GM18519 (cell line): ENCODE results near the gene RNF125.
"Not testable (repeated sequence)": the region's sequence is repeated elsewhere in the genome, so short reads cannot be mapped to it uniquely, and the experiment has no call there.

Source experiments
- ATAC-seq: cut with Tn5 transposase; IDR thresholded peaks from one replicate; pipeline ENCODE4 v1.9.1; 2021; ENCODE audit warnings: mild to moderate bottlenecking, moderate library complexity; ENCODE audit not compliant: unreplicated experiment, low FRiP score

Gene RNF125

GRCh38 chr18:32018331-32019250, at the start of gene RNF125:
RNF125 (plus strand) TSS chr18:32018825; CDS start chr18:32018864, 39 bp downstream.
- ATAC-seq, result peak; percentile 85

DNA sequence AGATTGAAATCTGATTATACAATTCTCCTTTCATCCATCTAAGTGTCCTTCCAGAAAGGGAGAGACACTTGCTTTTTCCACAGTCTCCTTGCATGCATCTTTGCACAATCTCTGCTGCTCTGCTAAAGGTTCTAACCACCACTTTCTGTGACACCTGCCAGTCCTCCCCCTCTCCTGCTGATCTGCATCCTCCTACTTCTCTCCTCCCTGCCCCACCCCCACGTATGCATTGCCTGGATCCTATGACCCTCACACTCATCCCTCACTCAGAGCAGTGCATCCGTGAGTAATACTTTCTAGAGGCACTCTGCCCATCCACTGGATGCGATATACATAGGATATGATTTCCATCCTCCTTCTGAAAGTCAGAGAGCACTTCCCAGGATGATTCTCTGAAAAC, 48.0 kb upstream of the RNF125 start:
- ATAC-seq, result no peak

DNA sequence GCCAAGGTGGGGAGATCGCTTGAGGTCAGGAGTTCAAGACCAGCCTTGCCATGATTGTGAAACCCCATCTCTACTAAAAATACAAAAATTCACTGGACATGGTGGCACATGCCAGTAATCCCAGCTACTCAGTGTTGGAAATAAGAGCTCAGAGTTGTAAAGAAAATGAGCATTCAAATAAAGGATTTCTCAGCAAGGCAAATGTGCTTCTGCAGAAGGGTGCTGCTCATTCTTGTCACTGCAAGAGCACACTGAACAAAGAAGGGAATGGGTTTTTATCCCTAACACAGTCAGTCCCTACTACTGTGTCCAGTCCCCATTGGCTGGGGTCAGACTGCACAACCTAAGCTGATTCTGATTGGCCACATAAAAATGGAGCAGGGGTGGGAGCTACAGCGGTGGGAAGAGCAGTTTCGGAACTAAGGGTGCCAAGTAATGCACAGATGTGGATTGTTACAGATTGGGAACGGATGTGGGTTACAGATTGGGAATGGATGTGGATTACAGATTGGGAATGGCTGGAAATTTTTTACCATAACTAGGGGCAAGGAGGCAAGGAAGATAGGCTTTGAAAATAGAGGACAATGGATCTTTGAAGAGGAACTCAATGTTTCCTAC, 44.6 kb upstream of the RNF125 start:
- ATAC-seq, result no peak

- ATAC-seq, result no peak
Observed at GRCh38 chr18:31976242-31976641, 42.4 kb upstream of the RNF125 start.

DNA sequence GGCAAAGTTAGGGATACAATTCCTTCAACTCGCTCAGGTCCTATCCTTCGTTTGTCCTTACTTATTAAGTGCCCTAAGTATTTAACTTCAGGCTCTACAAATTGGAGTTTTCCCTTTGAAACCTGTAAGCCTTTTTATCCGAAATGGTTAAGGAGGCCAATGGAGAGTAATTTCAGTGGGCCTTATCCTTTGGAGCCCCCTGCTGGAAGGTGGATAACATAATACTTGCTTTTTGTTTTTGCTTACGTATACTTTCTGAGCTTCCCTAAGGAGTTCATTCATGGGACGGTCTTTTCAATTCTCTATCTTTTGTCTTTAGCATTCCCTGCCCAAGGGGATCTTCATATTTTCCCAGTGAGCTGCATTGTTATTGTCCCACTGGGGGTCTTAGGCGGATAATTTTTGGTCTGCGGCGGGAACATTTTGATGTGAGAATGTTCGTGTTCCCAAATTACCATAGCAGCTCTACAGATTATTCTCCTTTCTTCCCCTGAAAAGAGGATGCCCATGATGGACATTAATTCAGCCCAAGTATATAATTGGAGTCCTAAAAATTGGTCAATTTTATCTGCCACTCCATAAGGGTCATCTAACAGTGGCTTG, 41.3 kb upstream of the RNF125 start:
- no peak for ATAC-seq

DNA sequence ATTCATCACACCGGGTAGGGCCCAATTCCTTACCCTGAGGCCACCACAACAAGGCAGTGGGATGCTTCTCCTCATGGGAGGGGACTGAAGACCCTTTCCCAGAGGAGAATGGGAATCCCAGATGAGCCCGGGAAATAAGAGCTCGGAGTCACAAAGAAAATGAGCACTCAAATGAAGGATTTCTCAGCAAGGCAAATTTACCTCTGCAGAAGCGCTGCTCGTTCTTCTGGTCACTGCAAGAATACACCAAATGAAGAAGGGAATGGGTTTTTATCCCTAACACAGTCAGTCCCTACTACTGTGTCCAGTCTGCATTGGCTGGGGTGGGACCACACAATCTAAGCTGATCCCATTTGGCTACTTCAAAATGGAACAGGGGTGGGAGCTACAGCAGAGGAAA, 40.0 kb upstream of the RNF125 start:
- ATAC-seq, result no peak

DNA sequence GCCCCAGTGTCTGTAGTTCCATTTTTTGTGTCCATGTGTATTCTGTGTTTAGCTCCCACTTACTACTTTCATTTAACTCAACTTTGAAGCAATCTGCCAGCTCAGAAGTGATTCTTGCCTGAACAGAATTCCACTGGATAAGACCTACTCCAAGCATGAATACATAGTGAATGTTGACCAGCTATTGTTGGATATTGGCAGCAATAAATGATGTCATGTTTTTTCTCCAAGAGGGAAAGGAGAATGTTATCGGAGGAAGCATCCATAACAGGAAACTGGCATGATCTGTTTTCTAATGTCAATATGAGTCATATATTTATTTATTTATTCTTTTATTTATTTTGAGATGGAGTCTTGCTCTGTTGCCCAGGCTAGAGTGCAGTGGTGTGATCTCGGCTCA, 38.9 kb upstream of the RNF125 start:
- ATAC-seq, result no peak

GRCh38 chr18:31980863-31981262, 37.8 kb upstream of the RNF125 start:
- ATAC-seq, result no peak

GRCh38 chr18:31983020-31983419, 35.6 kb upstream of the RNF125 start:
- ATAC-seq, result no peak

GRCh38 chr18:31983976-31984375, 34.6 kb upstream of the RNF125 start:
- no peak for ATAC-seq

- peak; percentile 100 for ATAC-seq
Observed at GRCh38 chr18:31990823-31991222, 27.8 kb upstream of the RNF125 start.

- ATAC-seq, result no peak
Observed at GRCh38 chr18:31996007-31996406, 22.6 kb upstream of the RNF125 start.

- ATAC-seq, result no peak
Observed at GRCh38 chr18:31998880-31999412, 19.7 kb upstream of the RNF125 start.

GRCh38 chr18:32001141-32001540, 17.5 kb upstream of the RNF125 start:
- ATAC-seq, result not testable (repeated sequence)

- ATAC-seq, result not testable (repeated sequence)
Observed at GRCh38 chr18:32003822-32004221, 14.8 kb upstream of the RNF125 start.

DNA sequence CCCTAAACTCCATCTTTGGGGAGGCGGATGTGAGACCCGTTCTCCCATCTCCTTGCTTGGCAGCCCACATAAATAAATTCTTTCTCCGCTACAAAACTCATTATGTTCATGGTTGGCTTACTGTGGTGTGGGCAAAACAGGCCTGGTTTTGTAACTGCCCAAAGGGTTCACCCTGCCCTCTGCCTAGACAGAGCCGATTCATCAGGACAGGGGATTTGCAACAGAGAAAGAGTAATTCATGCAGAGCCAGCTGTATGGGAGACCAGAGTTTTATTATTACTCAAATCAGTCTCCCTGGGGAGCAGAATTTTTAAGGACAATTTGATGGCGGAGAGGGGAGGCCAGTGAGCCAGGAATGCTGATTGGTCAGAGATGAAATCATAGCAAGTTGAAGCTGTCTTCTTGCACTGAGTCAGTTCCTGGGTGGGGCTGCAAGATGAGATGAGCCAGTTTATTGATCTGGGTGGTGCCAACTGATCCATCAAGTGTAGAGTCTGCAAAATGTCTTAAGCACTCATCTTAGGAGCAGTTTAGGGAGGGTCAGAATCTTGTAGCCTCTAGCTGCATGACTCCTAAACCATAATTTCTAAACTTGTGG, 8.4 kb upstream of the RNF125 start:
- ATAC-seq, result no peak

DNA sequence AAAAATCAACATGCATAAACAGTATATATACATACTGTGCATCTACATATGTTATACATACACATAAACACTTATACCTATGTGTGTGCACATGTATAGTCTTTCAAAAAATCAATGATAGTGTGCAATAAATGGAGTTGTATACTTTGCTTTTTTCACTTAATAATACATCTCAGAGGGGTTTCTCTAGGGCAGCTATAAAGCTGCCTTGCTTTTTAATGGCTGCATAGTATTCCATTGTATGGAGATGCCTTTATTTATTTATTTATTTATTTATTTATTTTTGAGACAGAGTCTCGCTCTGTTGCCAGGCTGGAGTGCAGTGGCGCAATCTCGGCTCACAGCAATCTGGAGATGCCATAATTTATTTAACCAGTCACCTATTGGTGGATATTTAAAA, 7.4 kb upstream of the RNF125 start:
- ATAC-seq, result no peak

- ATAC-seq, result no peak
Observed at GRCh38 chr18:32019251-32019948, 775 bp downstream of the RNF125 start.

DNA sequence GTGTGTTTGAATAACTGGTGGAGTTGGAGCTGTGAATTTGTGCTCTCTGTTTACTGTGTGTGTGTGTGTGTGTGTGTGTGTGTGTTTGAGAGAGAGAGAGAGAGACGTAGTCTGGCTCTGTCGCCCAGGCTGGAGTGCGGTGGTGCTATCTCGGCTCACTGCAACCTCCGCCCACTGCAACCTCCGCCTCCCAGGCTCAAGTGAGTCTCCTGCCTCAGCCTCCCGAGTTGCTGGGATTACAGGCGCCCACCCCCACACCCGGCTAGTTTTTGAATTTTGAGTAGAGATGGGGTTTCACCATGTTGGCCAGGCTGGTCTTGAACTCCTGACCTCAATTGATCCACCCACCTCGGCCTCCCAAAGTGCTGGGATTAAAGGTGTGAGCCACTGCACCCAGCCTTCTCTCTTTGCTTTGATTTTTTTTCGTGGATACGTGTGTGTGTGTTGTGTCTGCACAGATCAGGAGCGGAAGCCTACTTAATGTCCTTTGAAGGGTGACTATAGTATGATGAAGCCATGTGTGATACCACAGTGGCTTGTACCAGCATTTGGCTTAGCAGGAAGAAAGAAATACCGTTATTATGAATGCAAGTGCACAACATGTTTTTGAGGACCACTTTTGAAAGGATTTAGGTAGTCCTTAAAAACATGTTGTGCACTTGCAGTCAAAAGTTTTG, 1.5 kb downstream of the RNF125 start:
- ATAC-seq, result not testable (repeated sequence)
